HG03457 (cell line): ENCODE measurements around the gene PPP4C.
"Not testable (repeated sequence)": the region's sequence is repeated elsewhere in the genome, so short reads cannot be mapped to it uniquely, and the experiment has no call there.

Experiments
- ATAC-seq: cut with Tn5 transposase; IDR thresholded peaks from one replicate; pipeline ENCODE4 v1.9.1; 2021; ENCODE audit warnings: moderate number of reproducible peaks; ENCODE audit not compliant: unreplicated experiment

Gene PPP4C

GRCh38 chr16:30096105-30096861, 20.5 kb downstream of the PPP4C start, which contains the start of gene YPEL3:
Gene YPEL3, minus strand, starts transcription at chr16:30096213. Its CDS starts 731 bp downstream, at chr16:30095482.
- ATAC-seq, result no peak

DNA sequence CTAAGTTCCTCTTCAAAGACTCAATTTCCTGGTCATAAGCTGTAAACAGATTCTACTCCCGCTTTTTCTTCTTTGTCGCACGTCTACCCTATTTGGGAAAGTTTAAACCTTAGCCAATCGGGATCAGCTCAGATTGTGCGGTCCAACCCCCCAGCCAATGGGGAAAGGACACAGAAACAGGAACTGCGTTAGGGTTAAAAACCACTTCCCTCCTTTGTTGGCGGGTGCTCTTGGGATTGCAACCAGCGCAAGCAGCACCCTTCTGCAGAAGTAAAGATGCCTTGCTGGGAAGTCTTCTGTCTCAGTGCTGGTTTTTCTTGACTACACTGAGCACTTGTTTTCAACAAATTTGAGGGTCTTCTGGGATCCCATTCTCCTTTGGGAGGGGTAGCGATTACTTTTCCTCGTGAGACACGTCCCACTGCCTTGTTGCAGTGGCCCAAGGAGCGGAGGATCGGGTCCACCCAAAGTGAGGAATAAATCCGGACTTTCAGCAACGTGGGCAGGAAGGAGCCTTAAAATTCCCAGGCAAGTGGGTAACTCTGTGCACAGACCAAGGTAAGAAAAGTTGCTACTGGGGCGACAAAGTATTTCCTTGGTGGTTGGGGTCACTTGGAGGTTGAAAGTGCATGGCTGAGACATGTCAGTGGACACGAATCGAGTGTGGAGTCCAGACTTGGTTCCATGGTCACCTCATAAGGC, 21.2 kb downstream of the PPP4C start:
- no peak for ATAC-seq

DNA sequence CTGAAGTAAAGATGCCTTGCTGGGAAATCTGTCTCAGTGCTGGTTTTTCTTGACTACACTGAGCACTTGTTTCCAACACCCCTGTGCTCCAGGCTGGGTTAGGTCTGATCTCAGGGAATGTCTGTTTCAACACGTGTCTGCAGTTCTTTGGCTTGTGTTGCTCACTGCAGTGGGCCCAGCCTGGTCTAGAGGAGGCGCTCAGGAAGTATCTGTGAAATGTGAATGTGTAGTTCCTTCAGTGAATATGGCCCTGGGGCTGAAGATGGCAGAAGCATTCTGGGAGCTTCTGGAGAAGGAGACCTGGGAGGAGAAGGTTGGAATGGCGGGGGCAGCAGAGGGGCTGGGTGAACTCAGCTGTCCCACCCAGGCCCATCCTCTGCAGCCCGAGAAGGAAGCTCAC, 28.3 kb downstream of the PPP4C start:
- no peak for ATAC-seq

DNA sequence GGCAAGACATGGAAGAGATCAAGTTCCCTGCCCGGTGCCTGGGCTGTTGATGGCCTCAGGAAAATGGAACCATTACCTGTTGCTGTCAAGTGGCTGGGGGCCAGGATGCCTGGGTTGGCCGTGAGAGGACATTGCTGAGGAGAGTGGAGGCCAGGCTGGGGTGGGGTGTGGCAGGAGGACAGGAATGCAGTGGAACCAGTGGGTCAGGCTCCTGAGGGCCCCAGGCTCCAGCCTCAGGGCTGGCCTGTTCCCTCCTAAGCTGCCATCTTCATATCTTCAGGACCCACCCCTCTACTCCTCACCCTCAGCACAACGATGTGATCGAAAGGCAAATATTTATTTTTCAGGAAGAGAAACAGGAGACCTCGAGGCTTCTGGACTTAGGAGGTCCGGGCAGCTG, 28.7 kb downstream of the PPP4C start:
- no peak for ATAC-seq

DNA sequence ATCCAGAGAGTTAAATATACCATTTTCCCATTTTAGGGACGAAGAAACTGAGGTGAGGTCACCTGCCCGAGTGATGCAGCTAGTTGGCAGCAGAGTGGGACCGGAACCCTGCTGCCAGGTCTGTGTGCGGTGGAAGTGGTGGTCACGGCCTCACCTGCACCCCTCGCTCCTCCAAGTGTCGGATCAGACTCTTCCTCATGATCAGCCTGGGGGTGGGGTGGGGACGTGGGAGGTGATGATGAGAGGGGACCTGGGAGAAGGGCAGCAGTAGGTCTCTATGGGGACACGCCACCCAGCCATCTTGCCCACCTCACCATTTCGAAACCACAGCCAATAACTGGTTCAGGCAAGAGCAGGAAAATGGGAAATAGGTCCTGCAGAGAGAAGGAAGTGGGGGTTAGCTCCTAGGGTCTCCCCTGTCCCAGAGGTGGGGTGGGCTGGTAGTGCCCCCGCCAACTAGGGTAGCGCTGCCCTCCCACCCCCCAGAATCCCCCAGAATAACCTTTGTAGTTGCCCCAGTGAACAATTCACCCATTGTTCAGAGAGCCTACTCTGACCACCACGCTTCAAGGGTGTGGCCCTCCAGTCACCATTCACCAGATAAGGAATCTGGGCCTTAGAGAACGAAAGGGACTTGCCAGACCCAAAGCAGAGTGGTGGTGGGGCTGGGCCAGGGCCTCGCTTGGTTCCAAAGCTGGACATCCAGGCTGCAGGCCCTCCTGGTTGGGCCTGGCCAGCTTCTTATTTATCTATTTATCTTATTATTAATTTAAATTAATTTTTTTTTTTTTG, 32.5 kb downstream of the PPP4C start:
- no peak for ATAC-seq

- no peak for ATAC-seq
Observed at GRCh38 chr16:30110661-30111060, 34.9 kb downstream of the PPP4C start.

DNA sequence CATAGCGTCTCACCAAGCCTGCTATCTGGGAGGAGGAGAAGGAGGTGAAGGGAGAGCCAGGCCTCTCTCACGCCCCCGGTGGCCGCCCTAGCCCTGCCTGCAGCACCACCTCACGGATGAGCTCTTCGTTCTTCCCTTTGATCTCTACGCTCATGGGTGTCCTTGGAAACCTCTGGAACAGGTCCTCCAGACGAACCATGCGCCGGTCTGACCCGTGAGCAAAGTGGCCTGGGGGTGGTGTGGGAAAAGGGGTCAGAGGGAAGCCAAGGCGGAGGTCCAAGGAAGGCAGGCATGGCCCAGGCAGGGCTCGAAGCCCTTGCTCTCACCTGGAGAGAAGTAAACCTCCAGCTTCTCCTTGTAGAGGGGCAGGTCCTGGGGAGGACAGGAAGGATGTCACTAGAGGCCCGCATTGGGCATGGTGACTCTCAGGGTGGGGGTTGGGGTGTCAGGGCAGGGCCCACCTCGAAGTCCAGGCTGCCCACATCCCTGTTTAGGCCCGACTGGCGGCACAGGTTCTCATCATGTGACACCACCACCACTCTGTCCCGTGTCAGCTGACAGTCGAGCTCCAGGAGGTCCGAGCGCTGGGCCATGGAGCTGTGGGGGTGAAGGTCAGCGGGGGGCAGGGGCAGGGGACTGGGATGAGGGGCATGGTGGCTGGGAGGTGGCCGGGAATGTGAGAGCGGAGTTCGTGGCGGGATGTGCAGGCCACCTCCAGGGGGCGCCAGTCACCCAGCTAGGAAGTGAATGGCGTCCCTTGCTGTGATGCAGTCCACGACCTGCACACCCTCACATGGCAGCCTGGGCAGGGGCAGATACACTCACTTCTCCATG, 36.6 kb downstream of the PPP4C start:
- ATAC-seq, result no peak

DNA sequence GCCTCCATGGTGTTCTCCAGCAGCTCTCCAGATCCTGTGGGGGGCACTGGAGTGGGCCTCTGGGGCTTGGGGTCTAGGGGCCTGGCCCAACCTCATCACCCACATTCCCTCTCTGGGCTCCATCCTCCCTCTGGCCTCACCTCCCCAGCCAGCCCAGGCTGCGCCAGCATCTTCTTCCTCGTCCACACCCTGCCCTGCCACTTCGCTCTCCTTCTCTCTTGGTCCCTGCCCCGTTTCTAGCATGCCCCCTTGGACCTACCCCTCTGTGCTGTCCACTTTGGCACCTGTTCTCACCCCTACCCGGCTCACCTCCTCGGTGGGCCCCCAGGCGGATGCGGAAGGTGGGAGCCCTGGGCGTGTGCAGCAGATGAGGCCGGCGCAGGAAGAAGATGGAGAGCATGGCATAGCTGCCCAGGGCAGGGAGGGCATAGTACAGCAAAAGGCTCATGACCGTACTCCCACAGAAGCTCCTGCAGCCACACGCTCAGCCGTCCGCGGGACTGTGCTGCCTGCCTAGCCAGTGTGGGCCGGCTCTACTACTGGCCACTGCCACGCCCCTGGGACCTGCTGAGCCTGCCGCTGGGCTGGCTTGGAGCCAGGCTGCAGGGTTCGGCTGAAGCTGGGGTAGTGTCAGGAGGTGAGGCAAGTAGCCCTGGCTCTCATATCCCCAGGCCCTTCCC, 37.4 kb downstream of the PPP4C start, which contains the start of gene GDPD3:
Gene GDPD3 (minus strand): TSS at position 507 of the 680 bp plus-strand sequence. CDS start 59 bp downstream, at position 448.
- no peak for ATAC-seq

GRCh38 chr16:30113711-30114333, 38.0 kb downstream of the PPP4C start:
- ATAC-seq, result no peak

GRCh38 chr16:30114411-30114810, 38.6 kb downstream of the PPP4C start:
- ATAC-seq, result no peak

GRCh38 chr16:30114833-30115232, 39.0 kb downstream of the PPP4C start:
- not testable (repeated sequence) for ATAC-seq

DNA sequence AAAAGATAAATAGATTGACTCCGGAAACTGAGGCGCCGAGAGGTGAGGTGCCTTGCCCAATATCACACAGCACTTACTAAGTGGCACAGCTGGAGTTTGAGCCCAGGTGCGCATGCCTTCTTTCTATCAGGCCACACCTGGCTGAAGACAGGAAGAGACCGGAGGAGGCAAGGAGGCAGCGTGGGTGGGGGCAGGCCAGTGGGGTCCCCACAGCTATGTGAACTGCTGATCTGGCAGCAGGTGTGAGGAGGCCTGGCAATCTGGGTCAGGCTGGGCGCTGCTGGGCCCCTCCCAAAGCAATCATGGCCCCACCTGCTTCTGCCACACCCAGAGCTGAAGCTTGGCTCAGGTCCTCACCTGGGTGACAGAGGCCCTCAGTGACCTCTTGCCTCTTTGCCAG, 39.4 kb downstream of the PPP4C start:
- ATAC-seq, result no peak

DNA sequence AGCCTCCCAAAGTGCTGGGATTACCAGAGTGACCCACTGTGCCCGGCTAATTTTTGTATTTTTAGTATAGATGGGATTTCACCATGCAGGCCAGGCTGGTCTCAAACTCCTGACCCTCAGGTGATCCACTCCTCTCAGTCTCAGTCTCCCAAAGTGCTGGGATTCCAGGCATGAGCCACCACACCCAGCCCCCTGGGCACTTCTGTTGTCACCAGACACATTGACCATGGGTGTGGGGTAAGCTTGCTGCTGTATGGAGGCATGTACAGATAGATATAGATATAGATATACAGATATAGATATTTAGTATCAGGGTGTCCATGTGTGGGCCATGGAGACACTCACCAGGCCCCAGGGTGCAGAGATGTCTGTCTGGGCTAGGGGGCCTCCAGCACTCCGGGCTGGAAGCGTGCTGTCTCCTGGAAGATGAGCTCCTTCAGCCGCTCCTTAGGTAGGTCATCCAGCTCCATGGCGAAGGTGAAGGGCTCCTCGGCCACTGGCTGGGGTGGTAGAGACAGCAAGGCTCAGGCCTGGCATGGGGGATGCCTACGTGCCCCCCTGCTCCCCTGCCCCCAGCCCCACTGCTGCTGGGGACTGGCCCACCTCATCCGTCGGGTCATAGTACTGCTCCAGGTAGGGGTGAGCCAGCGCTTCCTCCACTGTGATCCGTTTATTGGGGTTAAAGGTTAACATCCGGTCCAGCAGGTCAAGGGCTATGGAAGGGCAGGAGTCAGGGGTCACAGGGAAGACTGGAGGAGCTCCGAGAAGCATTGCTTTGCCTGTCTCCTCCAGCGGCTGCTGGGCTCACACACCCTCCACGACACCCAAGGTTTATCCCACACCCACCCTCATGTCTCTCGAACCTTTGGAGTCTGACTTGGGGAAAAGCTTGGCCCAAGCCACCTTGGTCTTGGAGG, 40.8 kb downstream of the PPP4C start:
- ATAC-seq, result no peak

DNA sequence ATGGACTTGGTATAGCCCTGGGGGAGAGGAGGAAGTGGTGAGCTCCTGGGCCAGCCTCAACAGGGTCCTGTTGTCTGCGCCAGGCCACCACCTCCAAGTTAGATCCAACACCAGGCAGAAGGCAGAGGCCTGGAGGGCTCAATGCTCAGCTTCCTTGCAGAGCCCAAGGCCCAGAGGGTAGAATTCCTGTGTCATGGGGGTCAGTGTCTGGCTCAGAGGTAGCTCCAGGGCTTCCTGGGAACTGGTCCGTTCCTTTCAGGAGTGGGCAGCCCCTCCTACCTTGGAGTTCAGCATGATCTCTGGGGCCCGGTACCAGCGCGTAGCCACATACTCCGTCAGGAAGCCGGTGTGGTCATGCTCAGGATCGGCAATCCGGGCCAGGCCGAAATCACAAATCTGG, 42.0 kb downstream of the PPP4C start:
- no peak for ATAC-seq

DNA sequence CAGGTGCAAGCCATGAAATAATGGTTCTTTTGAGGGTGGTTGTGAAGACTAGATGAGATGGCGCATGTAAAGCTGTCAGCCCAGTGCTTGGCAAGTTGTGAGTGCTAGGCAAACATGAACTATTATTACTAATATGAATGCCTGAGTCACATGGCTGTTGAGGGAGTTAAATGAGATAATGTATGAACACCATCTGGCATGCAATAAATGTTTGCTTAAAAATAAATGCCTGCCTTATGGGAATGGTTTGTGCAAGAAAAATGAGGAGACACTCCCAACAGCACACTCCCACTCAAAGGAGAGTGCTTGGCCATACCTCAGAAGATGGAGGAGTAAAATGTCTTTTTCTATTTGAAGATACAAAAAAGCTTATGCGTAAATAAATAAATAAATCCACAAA, 43.6 kb downstream of the PPP4C start:
- ATAC-seq, result no peak

GRCh38 chr16:30120340-30121105, 44.7 kb downstream of the PPP4C start:
- no peak for ATAC-seq

GRCh38 chr16:30121741-30122571, 46.2 kb downstream of the PPP4C start:
- no peak for ATAC-seq
